ENCODE measurements around the gene CKM.

GRCh38 chr19:45320997-45321775 lies 1.5 kb downstream of the CKM start:
- TF ChIP-seq POLR2A (IDR thresholded peaks at IDR 0.05): no peak
- no peak for TF ChIP-seq CTCF (IDR thresholded peaks at IDR 0.05)
- no peak for TF ChIP-seq POLR2AphosphoS5 (IDR thresholded peaks at IDR 0.05)
